Right lobe of liver (tissue), 4 donors: ENCODE measurements around the gene DDX20.

Source experiments
- POLR2A ChIP-seq: fragments of 450-650 bp; IDR thresholded peaks from one replicate; pipeline ENCODE4 v1.6.1; 2017; ENCODE audit warnings: antibody characterized with exemption, mild to moderate bottlenecking
- TF ChIP-seq, protein P1 (sequence below), 4 donors: fragments of 200-600 bp in 3 of 4; fragments of 450-650 bp in 1 of 4; IDR thresholded peaks; one replicate each; pipeline versions ENCODE4 v1.5.1 to v1.8.0; 2016 to 2022; ENCODE audit warnings: antibody characterized with exemption in 4 of 4, mild to moderate bottlenecking in 2 of 4
- donor health status: DM: no; HTN: no; CAD: no.
- donor health status: DM: no; HTN: no; CAD: no.
- donor health status: DM: no; HTN: yes; CAD: no.

DNA sequence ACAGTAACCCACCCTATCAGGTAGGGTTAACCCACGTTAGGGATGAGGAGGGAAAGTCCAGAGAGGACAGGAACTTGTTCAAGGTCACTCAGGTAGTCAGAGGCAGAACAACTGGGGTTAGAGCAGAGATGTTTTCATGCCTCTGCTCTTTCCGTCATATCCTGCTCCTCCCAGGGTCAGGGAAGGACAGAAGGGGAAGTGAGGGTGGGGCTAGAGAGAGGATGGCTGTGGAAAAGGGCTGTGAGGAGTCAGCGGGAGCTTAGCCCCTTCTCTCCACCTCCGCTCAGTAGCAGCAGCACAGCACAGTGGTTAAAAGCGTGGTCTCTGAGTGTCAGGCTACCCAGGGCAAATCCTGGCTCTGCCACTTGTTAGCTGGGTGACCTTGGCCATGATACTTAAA lies 36.5 kb downstream of the DDX20 start:
- TF ChIP-seq, protein P1, sequence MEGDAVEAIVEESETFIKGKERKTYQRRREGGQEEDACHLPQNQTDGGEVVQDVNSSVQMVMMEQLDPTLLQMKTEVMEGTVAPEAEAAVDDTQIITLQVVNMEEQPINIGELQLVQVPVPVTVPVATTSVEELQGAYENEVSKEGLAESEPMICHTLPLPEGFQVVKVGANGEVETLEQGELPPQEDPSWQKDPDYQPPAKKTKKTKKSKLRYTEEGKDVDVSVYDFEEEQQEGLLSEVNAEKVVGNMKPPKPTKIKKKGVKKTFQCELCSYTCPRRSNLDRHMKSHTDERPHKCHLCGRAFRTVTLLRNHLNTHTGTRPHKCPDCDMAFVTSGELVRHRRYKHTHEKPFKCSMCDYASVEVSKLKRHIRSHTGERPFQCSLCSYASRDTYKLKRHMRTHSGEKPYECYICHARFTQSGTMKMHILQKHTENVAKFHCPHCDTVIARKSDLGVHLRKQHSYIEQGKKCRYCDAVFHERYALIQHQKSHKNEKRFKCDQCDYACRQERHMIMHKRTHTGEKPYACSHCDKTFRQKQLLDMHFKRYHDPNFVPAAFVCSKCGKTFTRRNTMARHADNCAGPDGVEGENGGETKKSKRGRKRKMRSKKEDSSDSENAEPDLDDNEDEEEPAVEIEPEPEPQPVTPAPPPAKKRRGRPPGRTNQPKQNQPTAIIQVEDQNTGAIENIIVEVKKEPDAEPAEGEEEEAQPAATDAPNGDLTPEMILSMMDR (IDR thresholded peaks at IDR 0.05): no peak
- TF ChIP-seq POLR2A: no peak
